Esophagus muscularis mucosa (tissue), 4 donors: ENCODE results near the gene WFDC1. TPM values are rescaled to one million over a fixed set of nuclear protein-coding genes. Genes with fewer than 3 reads are reported as not detected.

ENCODE experiments used
- DNase-seq: peaks from one replicate; pipeline ENCODE4 v3.0.0-alpha.2; 2017; ENCODE audit errors: extremely low spot score
- H3K27ac ChIP-seq, 4 donors: fragments of 200-600 bp; sonication (generic); replicated peaks in 1 of 4; 1 replicate in 3 of 4; 2 replicates in 1 of 4; pipeline ENCODE4 v1.5.1; 2016 to 2019; ENCODE audit warnings: mild to moderate bottlenecking in 1 of 4
- H3K27me3 ChIP-seq, 4 donors: fragments of 200-600 bp; sonication (generic); one replicate each; pipeline versions ENCODE4 v1.5.1 to v1.6.0; 2016 to 2019
- H3K36me3 ChIP-seq, 4 donors: fragments of 200-600 bp; sonication (generic); one replicate each; pipeline ENCODE4 v1.5.1; 2016 to 2019
- H3K4me1 ChIP-seq, 4 donors: fragments of 200-600 bp; sonication (generic); one replicate each; pipeline ENCODE4 v1.5.1; 2016 to 2019
- H3K4me3 ChIP-seq, 4 donors: fragments of 200-600 bp; sonication (generic); 1 replicate in 2 of 4; 2 replicates in 2 of 4; pipeline ENCODE4 v1.5.1; 2016 to 2019; ENCODE audit warnings: mild to moderate bottlenecking in 4 of 4, moderate library complexity in 1 of 4
- H3K9me3 ChIP-seq, 4 donors: fragments of 200-600 bp; sonication (generic); 1 replicate in 3 of 4; 2 replicates in 1 of 4; pipeline ENCODE4 v1.5.1; 2016 to 2019
- EP300 ChIP-seq: sonication (generic); formaldehyde crosslinking; IDR thresholded peaks from one replicate; pipeline ENCODE4 v1.6.1; 2017; ENCODE audit warnings: antibody characterized with exemption
- POLR2A ChIP-seq: fragments of 450-650 bp; IDR thresholded peaks from one replicate; pipeline ENCODE4 v1.6.1; 2017; ENCODE audit warnings: antibody characterized with exemption, moderate library complexity, mild to moderate bottlenecking, low read depth
- POLR2AphosphoS5 ChIP-seq, 2 donors: sonication (generic); formaldehyde crosslinking; IDR thresholded peaks; one replicate each; pipeline ENCODE4 v1.6.1; 2017; ENCODE audit warnings: antibody characterized with exemption in 2 of 2
- WGBS: methylation state at CpG from one replicate; pipeline ENCODE4 v1.1.5; 2018; 5-methylcytosine and 5-hydroxymethylcytosine counted together
- intact Hi-C: fragments of 100-400 bp; cut with DNase I; formaldehyde crosslinking; loops from one replicate; pipeline ENCODE4 v1.15.1; 2023
- small RNA-seq, 3 donors: library from RNA; depleted of rRNA; stranded (forward); fragments of <200 nt; gene quantifications; one replicate each; pipeline ENCODE3, GENCODE V24; 2016
- total RNA-seq, 4 donors: library from RNA; depleted of rRNA; stranded (reverse); fragments of >200 nt; gene quantifications; one replicate each; pipeline versions ENCODE4 v1.1.0 to v1.2.1, GENCODE V29; 2016
- TF ChIP-seq, protein P1 (sequence below), 3 experiments: fragments of 200-600 bp in 2 of 3; fragments of 450-650 bp in 1 of 3; sonication (generic) in 2 of 3; IDR thresholded peaks; one replicate each; pipeline ENCODE4 v1.5.1; 2017 to 2019; ENCODE audit warnings: antibody characterized with exemption in 3 of 3, mild to moderate bottlenecking in 2 of 3, moderate library complexity in 1 of 3

WFDC1 gene
- total RNA-seq, 4 donors from 2014 or later: 4.6 to 29.9 (median 15.6) TPM

DNA sequence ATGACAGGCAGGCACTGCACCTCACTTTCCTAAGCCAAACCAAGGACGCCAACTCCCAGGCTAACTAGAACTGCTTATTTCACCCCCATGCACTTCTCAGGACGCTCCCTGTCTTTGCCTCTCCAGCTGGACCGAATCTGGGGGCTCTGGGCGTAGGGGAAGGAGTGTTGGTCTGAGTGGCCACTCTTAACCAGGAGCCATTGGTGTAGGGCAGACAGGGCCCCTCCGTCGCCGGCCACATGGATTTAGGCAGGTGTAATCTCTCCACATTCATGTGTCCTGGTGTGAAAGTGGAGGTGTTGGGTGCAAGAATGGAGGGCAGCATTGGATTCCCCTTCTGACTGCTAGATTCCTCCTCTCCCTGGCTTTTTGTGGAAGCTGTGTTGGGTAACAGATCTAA lies 83.4 kb downstream of the WFDC1 start:
- WGBS: 86% methylated on average over 7 of the region's 7 CpGs
- no peak for TF ChIP-seq EP300
- no peak for TF ChIP-seq POLR2AphosphoS5 (IDR thresholded peaks at IDR 0.05)
- TF ChIP-seq, protein P1, sequence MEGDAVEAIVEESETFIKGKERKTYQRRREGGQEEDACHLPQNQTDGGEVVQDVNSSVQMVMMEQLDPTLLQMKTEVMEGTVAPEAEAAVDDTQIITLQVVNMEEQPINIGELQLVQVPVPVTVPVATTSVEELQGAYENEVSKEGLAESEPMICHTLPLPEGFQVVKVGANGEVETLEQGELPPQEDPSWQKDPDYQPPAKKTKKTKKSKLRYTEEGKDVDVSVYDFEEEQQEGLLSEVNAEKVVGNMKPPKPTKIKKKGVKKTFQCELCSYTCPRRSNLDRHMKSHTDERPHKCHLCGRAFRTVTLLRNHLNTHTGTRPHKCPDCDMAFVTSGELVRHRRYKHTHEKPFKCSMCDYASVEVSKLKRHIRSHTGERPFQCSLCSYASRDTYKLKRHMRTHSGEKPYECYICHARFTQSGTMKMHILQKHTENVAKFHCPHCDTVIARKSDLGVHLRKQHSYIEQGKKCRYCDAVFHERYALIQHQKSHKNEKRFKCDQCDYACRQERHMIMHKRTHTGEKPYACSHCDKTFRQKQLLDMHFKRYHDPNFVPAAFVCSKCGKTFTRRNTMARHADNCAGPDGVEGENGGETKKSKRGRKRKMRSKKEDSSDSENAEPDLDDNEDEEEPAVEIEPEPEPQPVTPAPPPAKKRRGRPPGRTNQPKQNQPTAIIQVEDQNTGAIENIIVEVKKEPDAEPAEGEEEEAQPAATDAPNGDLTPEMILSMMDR (IDR thresholded peaks at IDR 0.05): no peak
- TF ChIP-seq POLR2A: no peak
- Histone ChIP-seq H3K4me3 (no peak overlapping the region), H3K27me3 (peaks cover 0 to 36% (median 0%) of the 10 kb centered on the region in 4 donors), H3K27ac (no peak overlapping the region), H3K36me3 (no peaks in the 10 kb centered on the region), H3K9me3 (no peaks in the 10 kb centered on the region), H3K4me1 (no peaks in the 10 kb centered on the region)
- DNase-seq: no peak
- intact Hi-C loops: no loop called here

- Histone ChIP-seq H3K4me1 (no peaks in the 10 kb centered on the region), H3K27ac (no peak overlapping the region), H3K4me3 (no peak overlapping the region), H3K9me3 (no peaks in the 10 kb centered on the region), H3K36me3 (no peaks in the 10 kb centered on the region), H3K27me3 (peaks cover 0 to 36% (median 0%) of the 10 kb centered on the region in 4 donors)
- intact Hi-C loops: no loop called here
- DNase-seq: no peak
- TF ChIP-seq EP300 (no peak), POLR2AphosphoS5 (IDR thresholded peaks at IDR 0.05) (no peak), POLR2A (no peak)
- TF ChIP-seq, protein P1 (IDR thresholded peaks at IDR 0.05): no peak
- 80% methylated on average over 13 of the region's 13 CpGs for WGBS
These were observed 83.9 kb downstream of the WFDC1 start for GRCh38 chr16:84378567-84378966.

DNA sequence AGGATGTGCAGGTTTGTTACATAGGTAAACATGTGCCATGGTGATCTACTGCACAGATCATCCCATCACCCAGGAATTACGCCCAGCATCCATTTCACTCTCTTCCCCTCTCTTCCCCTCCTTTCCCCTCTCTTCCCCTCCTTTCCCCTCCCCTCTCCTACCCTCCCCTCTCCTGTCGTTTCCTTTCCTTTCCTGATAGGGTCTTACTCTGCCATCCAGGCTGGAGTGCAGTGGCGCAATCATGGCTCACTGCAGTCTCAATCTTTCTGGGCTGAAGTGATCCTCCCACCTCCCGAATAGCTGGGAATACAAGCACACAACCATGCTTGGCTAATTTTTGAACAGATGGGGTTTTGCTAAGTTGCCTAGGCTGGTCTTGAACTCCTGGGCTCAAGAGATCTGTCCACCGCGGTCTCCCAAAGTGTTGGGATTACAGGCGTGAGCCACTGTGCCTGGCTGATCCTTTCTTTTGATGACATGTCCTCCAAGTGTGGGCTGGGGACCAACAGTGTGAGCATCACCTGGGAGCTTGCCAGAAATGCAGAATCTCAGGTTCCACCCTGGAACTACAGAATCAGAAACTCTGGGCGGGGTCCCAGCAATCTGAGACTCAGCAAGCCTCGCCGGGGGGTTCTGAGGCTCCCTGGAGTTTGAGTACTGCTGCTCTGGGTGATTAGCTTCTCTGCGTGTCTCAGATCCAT lies 84.5 kb downstream of the WFDC1 start:
- no peak for TF ChIP-seq EP300
- no peak for TF ChIP-seq POLR2AphosphoS5 (IDR thresholded peaks at IDR 0.05)
- no peak for TF ChIP-seq POLR2A
- TF ChIP-seq, protein P1 (IDR thresholded peaks at IDR 0.05): no peak
- no peaks in the 10 kb centered on the region for H3K36me3 ChIP-seq
- peaks cover 0 to 32% (median 0%) of the 10 kb centered on the region in 4 donors for H3K27me3 ChIP-seq
- no peak for DNase-seq
- no peak overlapping the region for H3K27ac ChIP-seq
- intact Hi-C loops: no loop called here
- H3K4me1 ChIP-seq: no peaks in the 10 kb centered on the region
- 76% methylated on average over 7 of the region's 11 CpGs for WGBS
- peaks cover 0 to 5% (median 2%) of the 10 kb centered on the region in 4 donors for H3K9me3 ChIP-seq
- no peak overlapping the region for H3K4me3 ChIP-seq

Small RNA genes lying within 50 kb of the gene (small RNA-seq; reads per million reads assigned to genes)
- 0 reads per million in 3 donors for gene RNA5SP433

Other genes with a start within 250 kb of the WFDC1 start
- gene MBTPS1, start 177.9 kb upstream of the WFDC1 start, total RNA-seq: 10 to 100 TPM; 72.4 to 86.6 (median 82.6) TPM
- 10 to 100 TPM in 3 of 4 donors, 1 to 10 TPM in 1; 7.1 to 14.6 (median 11.4) TPM for gene HSDL1, start 149.7 kb upstream of the WFDC1 start, total RNA-seq
- gene DNAAF1, start 149.6 kb upstream of the WFDC1 start, total RNA-seq: under 1 TPM in 2 of 4 donors, not detected in 2; 0.66 to 0.78 TPM
- gene TAF1C, start 107.8 kb upstream of the WFDC1 start, total RNA-seq: 10 to 100 TPM; 15.6 to 39.6 (median 21.8) TPM
- gene ADAD2, start 103.7 kb upstream of the WFDC1 start, total RNA-seq: under 1 TPM in 3 of 4 donors, not detected in 1; 0.42 to 0.83 (median 0.80) TPM
- gene KCNG4, start 54.9 kb upstream of the WFDC1 start, total RNA-seq: not detected
- under 1 TPM in 1 of 4 donors, not detected in 3; 0.86 TPM for gene ATP2C2, start 73.7 kb downstream of the WFDC1 start, total RNA-seq
- 10 to 100 TPM in 2 of 4 donors, 1 to 10 TPM in 2; 8.3 to 13.0 (median 9.6) TPM for gene MEAK7, start 209.8 kb downstream of the WFDC1 start, total RNA-seq